Fibroblast of lung (primary cell): ENCODE results near the gene KSR2. TPM values are rescaled to one million over a fixed set of nuclear protein-coding genes. Genes with fewer than 3 reads are reported as not detected.

Experiments
- DNase-seq, 2 donors: peaks; one replicate each; pipeline versions ENCODE4 v3.0.0 to v3.0.0-alpha.2; 2010; ENCODE audit warnings: low read depth in 2 of 2
- H2AFZ ChIP-seq: 2 replicates; pipeline ENCODE4 v1.5.1; 2012; ENCODE audit warnings: low read length, control low read depth, inconsistent platforms
- H3K27ac ChIP-seq: 2 replicates; pipeline ENCODE4 v1.5.1; 2011; ENCODE audit warnings: low read length, control low read depth; ENCODE audit not compliant: insufficient read depth
- H3K27me3 ChIP-seq: 2 replicates; pipeline ENCODE4 v1.5.1; 2011; ENCODE audit warnings: mild to moderate bottlenecking, low read length; ENCODE audit not compliant: control insufficient read depth, insufficient read depth
- H3K36me3 ChIP-seq: 2 replicates; pipeline ENCODE4 v1.5.1; 2011; ENCODE audit warnings: low read length; ENCODE audit not compliant: control insufficient read depth, insufficient read depth
- H3K4me1 ChIP-seq: 2 replicates; pipeline ENCODE4 v1.5.1; 2011; ENCODE audit warnings: low read length; ENCODE audit not compliant: control insufficient read depth, insufficient read depth; ENCODE audit errors: extremely low read depth
- H3K4me2 ChIP-seq: 2 replicates; pipeline ENCODE4 v1.5.1; 2011; ENCODE audit warnings: low read length, control low read depth; ENCODE audit not compliant: insufficient read depth; ENCODE audit errors: extremely low read depth
- H3K4me3 ChIP-seq, 4 experiments: fragments of 200-600 bp in 1 of 4; sonication (generic) in 1 of 4; replicated peaks in 1 of 4; 2 replicates each; pipeline ENCODE4 v1.5.1; 2011 to 2016; ENCODE audit warnings: low read length in 4 of 4, low read depth in 3 of 4, mild to moderate bottlenecking in 3 of 4, control low read depth in 2 of 4, inconsistent platforms in 1 of 4, mixed read lengths in 1 of 4; ENCODE audit not compliant: insufficient read depth in 1 of 4; ENCODE audit errors: control extremely low read depth in 1 of 4
- H3K79me2 ChIP-seq: 2 replicates; pipeline ENCODE4 v1.5.1; 2012; ENCODE audit warnings: mild to moderate bottlenecking, low read length, inconsistent platforms; ENCODE audit not compliant: control insufficient read depth, insufficient read depth
- H3K9ac ChIP-seq: 2 replicates; pipeline ENCODE4 v1.5.1; 2011; ENCODE audit warnings: mild to moderate bottlenecking, low read length, control low read depth; ENCODE audit not compliant: insufficient read depth
- H3K9me3 ChIP-seq: 2 replicates; pipeline ENCODE4 v1.5.1; 2012; ENCODE audit warnings: low read depth, low read length; ENCODE audit not compliant: control insufficient read depth, insufficient read depth
- H4K20me1 ChIP-seq: 2 replicates; pipeline ENCODE4 v1.5.1; 2011; ENCODE audit warnings: low read length; ENCODE audit not compliant: control insufficient read depth, insufficient read depth; ENCODE audit errors: extremely low read depth
- CTCF ChIP-seq, 2 donors: IDR thresholded peaks in 1 of 2; conservative IDR thresholded peaks in 1 of 2; 1 replicate in 1 of 2; 2 replicates in 1 of 2; pipeline ENCODE4 v1.5.1; 2011 to 2012; ENCODE audit warnings: low read length in 2 of 2, control low read depth in 1 of 2, inconsistent platforms in 1 of 2, low read depth in 1 of 2, mild to moderate bottlenecking in 1 of 2
- EZH2 ChIP-seq: IDR thresholded peaks from 2 replicates; pipeline ENCODE4 v1.5.1; 2012; ENCODE audit warnings: low read length, control low read depth, mild to moderate bottlenecking; ENCODE audit errors: missing control alignments
- polyA plus RNA-seq, 2 donors: library from polyadenylated mRNA; depleted of rRNA in 1 of 2; stranded (reverse) in 1 of 2; unstranded in 1 of 2; fragments of >200 nt; gene quantifications; 2 replicates each; pipeline ENCODE4 v1.2.1, GENCODE V29; 2011 to 2012; ENCODE audit warnings: missing spikeins in 1 of 2
- total RNA-seq: library from RNA; depleted of rRNA; stranded (reverse); fragments of >200 nt; gene quantifications from 2 replicates; pipeline ENCODE4 v1.2.1, GENCODE V29; 2014

KSR2 gene
- total and polyA plus RNA-seq, 2 donors (not counting 1 experiment from before 2014, with no cell fraction given): not detected

- Histone ChIP-seq H3K9ac (no peak overlapping the region), H3K4me2 (no peak overlapping the region), H3K4me1 (no peaks in the 10 kb centered on the region), H3K79me2 (no peaks in the 10 kb centered on the region), H2AFZ (no peak overlapping the region), H3K9me3 (no peaks in the 10 kb centered on the region), H4K20me1 (no peaks in the 10 kb centered on the region), H3K27me3 (no peaks in the 10 kb centered on the region), H3K36me3 (no peaks in the 10 kb centered on the region), H3K4me3 (no peak overlapping the region), H3K27ac (no peak overlapping the region)
- TF ChIP-seq CTCF (conservative IDR thresholded peaks at IDR 0.05 in 1 of 2, IDR thresholded peaks at IDR 0.05 in 1 of 2; ENCODE audit: low read depth in 1 of 2, low read length in 2 of 2) (no peak), EZH2 (no peak)
- DNase-seq: no peak
Observed at GRCh38 chr12:117507548-117507947, 461.2 kb downstream of the KSR2 start.

GRCh38 chr12:117506333-117506732 is 462.5 kb downstream of the KSR2 start:
- Histone ChIP-seq H3K79me2 (no peaks in the 10 kb centered on the region), H2AFZ (no peak overlapping the region), H3K36me3 (no peaks in the 10 kb centered on the region), H4K20me1 (no peaks in the 10 kb centered on the region), H3K9ac (no peak overlapping the region), H3K4me2 (no peak overlapping the region), H3K27ac (no peak overlapping the region), H3K4me3 (no peak overlapping the region), H3K4me1 (no peaks in the 10 kb centered on the region), H3K9me3 (no peaks in the 10 kb centered on the region), H3K27me3 (no peaks in the 10 kb centered on the region)
- TF ChIP-seq CTCF (conservative IDR thresholded peaks at IDR 0.05 in 1 of 2, IDR thresholded peaks at IDR 0.05 in 1 of 2; ENCODE audit: low read depth in 1 of 2, low read length in 2 of 2): no peak
- no peak for TF ChIP-seq EZH2
- DNase-seq: no peak

GRCh38 chr12:117502633-117503032 is 466.2 kb downstream of the KSR2 start:
- H3K4me2 ChIP-seq: no peak overlapping the region
- H3K27me3 ChIP-seq: no peaks in the 10 kb centered on the region
- no peaks in the 10 kb centered on the region for H3K9me3 ChIP-seq
- no peak overlapping the region for H3K9ac ChIP-seq
- H3K79me2 ChIP-seq: no peaks in the 10 kb centered on the region
- H3K4me3 ChIP-seq: no peak overlapping the region
- H2AFZ ChIP-seq: no peak overlapping the region
- no peaks in the 10 kb centered on the region for H4K20me1 ChIP-seq
- no peaks in the 10 kb centered on the region for H3K4me1 ChIP-seq
- no peak for DNase-seq
- H3K36me3 ChIP-seq: no peaks in the 10 kb centered on the region
- no peak for TF ChIP-seq EZH2
- no peak for TF ChIP-seq CTCF (conservative IDR thresholded peaks at IDR 0.05 in 1 of 2, IDR thresholded peaks at IDR 0.05 in 1 of 2; ENCODE audit: low read depth in 1 of 2, low read length in 2 of 2)
- no peak overlapping the region for H3K27ac ChIP-seq
